Body of pancreas (tissue), 4 donors: ENCODE measurements around the gene AVL9. TPM values are rescaled to one million over a fixed set of nuclear protein-coding genes. Genes with fewer than 3 reads are reported as not detected.

Experiments used
- ATAC-seq: fragments of 150-250 bp; one replicate; pipeline ENCODE4 v1.9.1; 2016
- DNase-seq, 4 donors: peaks; one replicate each; pipeline ENCODE4 v3.0.0-alpha.2; 2019
- H3K27ac ChIP-seq, 4 donors: fragments of 200-600 bp; sonication (generic); 1 replicate in 3 of 4; 2 replicates in 1 of 4; pipeline versions ENCODE4 v1.5.1 to v1.6.1; 2016 to 2019; ENCODE audit warnings: mild to moderate bottlenecking in 1 of 4, mixed read lengths in 1 of 4, moderate library complexity in 1 of 4
- H3K27me3 ChIP-seq, 2 donors: fragments of 200-600 bp; sonication (generic); one replicate each; pipeline ENCODE4 v1.6.0; 2016; ENCODE audit warnings: mild to moderate bottlenecking in 1 of 2
- H3K36me3 ChIP-seq, 2 donors: fragments of 200-600 bp; sonication (generic); replicated peaks in 1 of 2; 2 replicates each; pipeline ENCODE4 v1.5.1; 2016; ENCODE audit warnings: low read depth in 2 of 2; ENCODE audit not compliant: insufficient read depth in 1 of 2
- H3K4me1 ChIP-seq: fragments of 200-600 bp; sonication (generic); one replicate; pipeline ENCODE4 v1.6.0; 2016
- H3K4me3 ChIP-seq, 2 donors: fragments of 200-600 bp; sonication (generic); 1 replicate in 1 of 2; 2 replicates in 1 of 2; pipeline ENCODE4 v1.5.1; 2016 to 2019
- H3K9me3 ChIP-seq, 3 donors: fragments of 200-600 bp; sonication (generic); 1 replicate in 2 of 3; 2 replicates in 1 of 3; pipeline ENCODE4 v1.5.1; 2016
- CTCF ChIP-seq, 7 experiments: fragments of 450-650 bp in 4 of 7; fragments of 200-600 bp in 3 of 7; sonication (generic) in 3 of 7; IDR thresholded peaks; one replicate each; pipeline ENCODE4 v1.5.1; 2016 to 2019; ENCODE audit warnings: antibody characterized with exemption in 7 of 7
- POLR2A ChIP-seq, 3 donors: fragments of 450-650 bp; IDR thresholded peaks; one replicate each; pipeline ENCODE4 v1.6.1; 2016; ENCODE audit warnings: antibody characterized with exemption in 3 of 3, mild to moderate bottlenecking in 2 of 3
- WGBS, 2 donors: methylation state at CpG; one replicate each; pipeline ENCODE4 v1.1.5; 2017; 5-methylcytosine and 5-hydroxymethylcytosine counted together
- intact Hi-C: fragments of 100-400 bp; cut with DNase I; formaldehyde crosslinking; loops from one replicate; pipeline ENCODE4 v1.15.1; 2023
- total RNA-seq, 2 donors: library from RNA; depleted of rRNA; stranded (reverse); fragments of >200 nt; gene quantifications; one replicate each; pipeline ENCODE4 v1.1.0, GENCODE V29; 2016

AVL9 gene
- total RNA-seq, 2 donors from 2014 or later: 15.3 to 19.8 TPM

- DNase-seq: no peak
- Histone ChIP-seq H3K4me3 (no peak overlapping the region), H3K27ac (no peak overlapping the region), H3K27me3 (no peaks in the 10 kb centered on the region), H3K4me1 (peaks cover 15% of the 10 kb centered on the region), H3K9me3 (no peaks in the 10 kb centered on the region), H3K36me3 (no peaks in the 10 kb centered on the region)
- no peak for TF ChIP-seq POLR2A (IDR thresholded peaks at IDR 0.05)
- WGBS, 2 donors: 90 to 93% methylated on average over 2 of the region's 2 CpGs
- intact Hi-C loops: no loop called here
- ATAC-seq: no peak
Observed at GRCh38 chr7:32518534-32519140, 23.3 kb downstream of the AVL9 start.

- intact Hi-C loops: no loop called here
- no peak for ATAC-seq
- no peak for DNase-seq
- TF ChIP-seq POLR2A (IDR thresholded peaks at IDR 0.05): no peak
- no peak for TF ChIP-seq CTCF (IDR thresholded peaks at IDR 0.05)
- H3K27me3 ChIP-seq: no peaks in the 10 kb centered on the region
- no peaks in the 10 kb centered on the region for H3K36me3 ChIP-seq
- H3K4me1 ChIP-seq: peaks cover 15% of the 10 kb centered on the region
- H3K27ac ChIP-seq: no peak overlapping the region
- H3K4me3 ChIP-seq: no peak overlapping the region
- H3K9me3 ChIP-seq: no peaks in the 10 kb centered on the region
- WGBS, 2 donors: 73 to 95% methylated on average over 2 of the region's 2 CpGs
Observed at GRCh38 chr7:32519763-32520162, 24.5 kb downstream of the AVL9 start.

GRCh38 chr7:32522746-32523530, 27.6 kb downstream of the AVL9 start:
- no peak overlapping the region for H3K4me3 ChIP-seq
- ATAC-seq (no peak), DNase-seq (no peak)
- no peak overlapping the region for H3K27ac ChIP-seq
- intact Hi-C loops: no loop called here
- H3K4me1 ChIP-seq: no peaks in the 10 kb centered on the region
- H3K9me3 ChIP-seq: no peaks in the 10 kb centered on the region
- no peaks in the 10 kb centered on the region for H3K36me3 ChIP-seq
- WGBS, 2 donors: 92 to 95% methylated on average over 6 of the region's 6 CpGs
- TF ChIP-seq CTCF (IDR thresholded peaks at IDR 0.05) (no peak), POLR2A (IDR thresholded peaks at IDR 0.05) (no peak)
- no peaks in the 10 kb centered on the region for H3K27me3 ChIP-seq

- ATAC-seq (no peak), DNase-seq (no peak)
- intact Hi-C loops: no loop called here
- no peak for TF ChIP-seq POLR2A (IDR thresholded peaks at IDR 0.05)
- no peak for TF ChIP-seq CTCF (IDR thresholded peaks at IDR 0.05)
- no peak overlapping the region for H3K27ac ChIP-seq
- H3K27me3 ChIP-seq: no peaks in the 10 kb centered on the region
- H3K4me1 ChIP-seq: no peaks in the 10 kb centered on the region
- no peaks in the 10 kb centered on the region for H3K9me3 ChIP-seq
- H3K4me3 ChIP-seq: no peak overlapping the region
- H3K36me3 ChIP-seq: no peaks in the 10 kb centered on the region
Observed at GRCh38 chr7:32524631-32525030, 29.3 kb downstream of the AVL9 start.

GRCh38 chr7:32525839-32526238, 30.6 kb downstream of the AVL9 start:
- no peak for TF ChIP-seq POLR2A (IDR thresholded peaks at IDR 0.05)
- no peak for TF ChIP-seq CTCF (IDR thresholded peaks at IDR 0.05)
- Histone ChIP-seq H3K4me1 (no peaks in the 10 kb centered on the region), H3K4me3 (no peak overlapping the region), H3K27ac (no peak overlapping the region), H3K36me3 (no peaks in the 10 kb centered on the region), H3K9me3 (no peaks in the 10 kb centered on the region), H3K27me3 (no peaks in the 10 kb centered on the region)
- intact Hi-C loops: no loop called here
- no peak for ATAC-seq
- no peak for DNase-seq
- 89 to 93% methylated on average over 4 of the region's 4 CpGs for WGBS, 2 donors
